ENCODE data around the gene ZBTB46.

ZBTB46 gene

DNA sequence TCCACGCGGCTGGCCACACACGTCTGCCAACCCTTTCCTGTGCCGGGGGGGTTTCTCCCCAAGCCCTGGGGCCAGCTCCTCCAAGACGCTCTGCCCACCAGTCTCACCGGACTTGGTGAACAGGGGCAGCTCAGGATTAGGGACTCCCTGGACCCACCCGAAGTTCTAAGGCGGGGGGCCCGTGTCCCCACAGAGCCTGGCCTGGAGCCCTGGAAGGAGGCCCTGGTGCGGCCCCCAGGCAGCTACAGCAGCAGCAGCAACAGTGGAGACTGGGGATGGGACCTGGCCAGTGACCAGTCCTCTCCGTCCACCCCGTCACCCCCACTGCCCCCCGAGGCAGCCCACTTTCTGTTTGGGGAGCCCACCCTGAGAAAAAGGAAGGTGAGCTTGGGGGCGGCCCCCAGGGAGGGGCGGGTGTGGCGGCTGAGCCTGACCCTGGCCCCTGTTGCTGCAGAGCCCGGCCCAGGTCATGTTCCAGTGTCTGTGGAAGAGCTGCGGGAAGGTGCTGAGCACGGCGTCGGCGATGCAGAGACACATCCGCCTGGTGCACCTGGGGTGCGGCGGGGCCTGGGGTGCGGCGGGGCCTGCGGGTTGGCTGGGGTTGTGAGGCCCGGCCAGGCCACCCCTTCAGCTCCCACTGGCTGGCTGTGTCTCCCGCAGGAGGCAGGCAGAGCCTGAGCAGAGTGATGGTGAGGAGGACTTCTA lies 89.2 kb downstream of the ZBTB46 start:
- Histone ChIP-seq H3K27ac (peak overlapping the region in 16 of 21 experiments; percentile 1 to 94 (median 86)), H3K4me3 (peak overlapping the region in 6 of 7 experiments; percentile 53 to 75 (median 62))

DNA sequence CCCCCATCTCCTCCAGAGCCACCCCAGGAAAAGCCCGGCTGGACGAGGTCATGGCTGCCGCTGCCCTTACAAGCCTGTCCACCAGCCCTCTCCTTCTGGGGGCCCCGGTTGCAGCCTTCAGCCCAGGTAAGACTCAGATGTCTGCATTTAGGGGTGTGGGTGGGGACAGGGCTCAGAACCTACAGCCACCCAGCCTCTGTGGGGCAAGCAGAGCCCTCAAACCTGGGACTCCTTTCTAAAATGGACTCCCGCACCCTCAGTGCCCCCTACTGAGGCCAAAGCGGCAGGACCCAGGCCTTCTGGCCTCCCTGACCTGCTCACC lies 89.7 kb downstream of the ZBTB46 start:
- peak overlapping the region in 18 of 21 experiments; percentile 1 to 94 (median 86) for H3K27ac ChIP-seq
- peak overlapping the region in 6 of 7 experiments; percentile 53 to 75 (median 62) for H3K4me3 ChIP-seq

DNA sequence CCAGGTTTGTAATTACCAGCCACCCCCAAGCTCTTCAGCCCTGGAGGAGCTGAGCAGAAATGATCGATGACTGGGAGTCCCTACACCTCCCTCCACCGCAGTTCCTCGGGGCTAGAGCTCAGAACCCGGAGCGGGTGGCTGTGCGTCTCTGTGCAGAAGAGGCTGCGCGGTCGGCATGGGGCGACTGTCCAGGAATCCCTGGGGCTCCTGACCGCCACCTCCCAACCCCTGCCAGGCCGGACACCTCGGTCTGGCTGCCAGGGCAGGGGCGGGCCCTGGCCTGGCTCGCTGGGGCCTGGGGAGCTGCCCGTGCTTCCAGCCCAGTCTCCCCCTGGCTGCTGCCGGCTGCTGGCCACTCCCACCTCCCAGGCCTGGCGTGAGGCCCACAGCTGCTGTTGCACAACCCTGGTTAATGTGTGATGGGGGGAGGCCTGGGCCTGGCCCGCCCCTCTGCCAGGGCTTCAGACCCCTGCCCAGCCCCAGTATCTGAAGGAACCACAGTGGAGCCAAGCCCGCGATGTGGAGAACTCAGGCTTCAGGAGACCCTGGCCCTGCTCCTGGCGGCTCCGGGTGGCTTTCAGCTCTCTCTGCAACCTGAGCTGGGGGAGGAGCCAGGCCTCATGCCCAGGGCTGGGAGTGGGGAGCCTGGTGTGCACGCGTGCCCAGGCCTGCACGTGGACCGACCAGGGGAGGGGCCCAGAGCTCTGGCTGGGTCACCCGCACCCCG lies 90.3 kb downstream of the ZBTB46 start:
- H3K27ac ChIP-seq: peak overlapping the region; percentile 32 to 94 (median 86)
- peak overlapping the region; percentile 53 to 75 (median 62) for H3K4me3 ChIP-seq

DNA sequence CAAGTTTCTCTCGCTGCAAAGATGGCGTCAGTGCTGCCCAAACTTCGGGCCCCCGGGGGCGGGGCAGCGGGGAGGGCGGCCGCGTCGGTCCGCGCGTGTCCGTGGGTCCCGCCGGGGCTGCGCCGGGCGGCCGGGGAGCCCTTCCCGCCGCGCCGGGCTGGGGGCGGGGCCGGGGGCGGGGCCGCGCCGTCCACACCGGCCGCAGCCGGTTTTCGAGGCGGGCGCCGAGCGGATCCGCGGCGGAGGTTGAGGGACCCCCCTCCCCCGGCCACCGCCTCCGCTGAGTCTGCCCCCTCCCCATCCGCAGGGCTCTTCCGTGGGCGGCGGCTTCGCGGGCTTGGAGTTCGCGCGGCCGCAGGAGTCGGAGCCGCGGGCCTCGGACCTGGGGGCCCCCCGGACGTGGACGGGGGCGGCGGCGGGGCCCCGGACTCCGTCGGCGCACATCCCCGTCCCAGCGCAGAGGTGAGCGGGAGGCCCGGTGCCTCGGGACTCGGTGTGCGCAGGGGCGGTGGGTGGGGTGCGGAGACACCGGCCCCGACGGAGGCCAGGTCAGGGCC lies 90.9 kb downstream of the ZBTB46 start:
- peak overlapping the region; percentile 32 to 94 (median 86) for H3K27ac ChIP-seq
- H3K4me3 ChIP-seq: peak overlapping the region; percentile 53 to 75 (median 62)

DNA sequence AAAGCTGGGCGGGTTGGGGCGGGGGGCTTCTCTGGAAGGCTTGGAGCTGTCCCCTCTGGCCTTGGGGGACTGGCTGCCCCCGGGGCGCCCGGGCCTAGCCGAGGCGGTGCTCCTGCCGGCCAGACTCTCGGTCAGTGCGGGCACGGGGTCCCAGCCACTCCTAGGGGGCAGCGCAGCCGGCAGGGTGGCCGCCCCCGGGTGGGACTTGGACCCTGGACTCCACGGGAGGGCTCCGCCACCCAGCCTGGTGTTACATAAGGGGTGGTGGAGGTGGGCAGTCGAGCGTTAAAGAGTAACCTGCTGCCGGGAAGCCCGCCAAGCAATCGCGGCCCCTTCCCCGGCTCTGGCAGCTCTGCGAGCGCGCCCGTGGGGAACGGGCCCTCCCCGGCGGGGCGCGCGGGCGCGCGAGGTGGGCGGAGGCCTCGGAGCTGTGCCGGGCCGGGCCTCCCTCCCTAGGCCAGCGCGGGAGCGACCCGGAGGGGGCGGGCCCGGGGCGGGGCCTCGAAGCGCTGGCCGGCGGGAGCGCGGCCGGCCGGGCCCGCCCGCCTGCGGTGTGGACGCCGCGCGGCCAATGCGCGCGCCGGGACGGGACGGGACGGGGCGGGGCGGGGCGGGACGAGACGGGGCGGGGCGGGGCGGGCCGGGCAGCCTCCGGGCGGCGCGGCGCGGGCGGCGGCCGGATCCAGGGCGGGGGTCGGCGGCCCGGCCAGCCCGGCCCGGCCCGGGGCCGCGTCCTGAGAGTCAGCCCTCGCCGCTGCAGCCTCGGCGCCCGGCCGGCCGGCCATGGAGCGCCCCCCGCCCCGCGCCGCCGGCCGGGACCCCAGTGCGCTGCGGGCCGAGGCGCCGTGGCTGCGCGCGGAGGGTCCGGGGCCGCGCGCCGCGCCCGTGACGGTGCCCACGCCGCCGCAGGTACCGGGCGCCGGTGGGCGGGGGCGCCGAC lies 91.7 kb downstream of the ZBTB46 start, which contains the start of gene SLC2A4RG:
SLC2A4RG (plus strand) TSS at position 647 of the 940 bp plus-strand sequence; CDS start at position 784, 137 bp downstream.
- Histone ChIP-seq H3K4me3 (peak within 1 kb of the TSS; percentile 53 to 75 (median 62)), H3K27ac (peak within 1 kb of the TSS; percentile 61 to 94 (median 87))

DNA sequence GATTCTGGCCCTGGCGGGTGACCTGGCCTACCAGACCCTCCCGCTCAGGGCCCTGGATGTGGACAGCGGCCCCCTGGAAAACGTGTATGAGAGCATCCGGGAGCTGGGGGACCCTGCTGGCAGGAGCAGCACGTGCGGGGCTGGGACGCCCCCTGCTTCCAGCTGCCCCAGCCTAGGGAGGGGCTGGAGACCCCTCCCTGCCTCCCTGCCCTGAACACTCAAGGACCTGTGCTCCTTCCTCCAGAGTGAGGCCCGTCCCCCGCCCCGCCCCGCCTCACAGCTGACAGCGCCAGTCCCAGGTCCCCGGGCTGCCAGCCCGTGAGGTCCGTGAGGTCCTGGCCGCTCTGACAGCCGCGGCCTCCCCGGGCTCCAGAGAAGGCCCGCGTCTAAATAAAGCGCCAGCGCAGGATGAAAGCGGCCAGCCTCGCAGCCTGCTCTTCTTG lies 92.4 kb downstream of the ZBTB46 start:
- peak overlapping the region; percentile 32 to 53 (median 41) for H3K4me3 ChIP-seq
- H3K27ac ChIP-seq: peak overlapping the region; percentile 19 to 94 (median 81)

DNA sequence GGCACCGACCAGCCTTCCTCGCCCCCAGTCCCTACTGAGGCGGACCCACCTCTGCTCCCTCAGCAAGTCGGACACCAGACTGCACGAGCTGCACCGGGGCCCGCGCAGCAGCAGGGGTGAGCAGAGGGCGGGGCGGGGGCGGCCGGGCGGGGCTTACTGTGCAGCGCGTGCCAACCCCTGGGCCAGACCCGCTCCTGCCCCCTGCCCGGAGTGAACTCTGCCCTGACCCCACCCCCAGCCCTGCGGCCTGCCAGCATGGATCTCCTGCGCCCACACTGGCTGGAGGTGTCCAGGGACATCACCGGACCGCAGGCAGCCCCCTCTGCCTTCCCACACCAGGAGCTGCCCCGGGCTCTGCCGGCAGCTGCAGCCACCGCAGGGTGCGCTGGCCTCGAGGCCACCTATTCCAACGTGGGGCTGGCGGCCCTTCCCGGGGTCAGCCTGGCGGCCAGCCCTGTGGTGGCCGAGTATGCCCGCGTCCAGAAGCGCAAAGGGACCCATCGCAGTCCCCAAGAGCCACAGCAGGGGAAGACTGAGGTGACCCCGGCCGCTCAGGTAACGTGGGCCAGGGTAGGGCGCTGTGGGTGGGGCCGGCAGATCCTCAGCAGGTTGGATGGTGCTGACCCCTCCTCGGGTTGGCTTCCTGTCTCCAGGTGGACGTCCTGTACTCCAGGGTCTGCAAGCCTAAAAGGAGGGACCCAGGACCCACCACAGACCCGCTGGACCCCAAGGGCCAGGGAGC lies 92.9 kb downstream of the ZBTB46 start:
- Histone ChIP-seq H3K4me3 (peak overlapping the region; percentile 32 to 53 (median 41)), H3K27ac (peak overlapping the region in 20 of 21 experiments; percentile 6 to 94 (median 75))

DNA sequence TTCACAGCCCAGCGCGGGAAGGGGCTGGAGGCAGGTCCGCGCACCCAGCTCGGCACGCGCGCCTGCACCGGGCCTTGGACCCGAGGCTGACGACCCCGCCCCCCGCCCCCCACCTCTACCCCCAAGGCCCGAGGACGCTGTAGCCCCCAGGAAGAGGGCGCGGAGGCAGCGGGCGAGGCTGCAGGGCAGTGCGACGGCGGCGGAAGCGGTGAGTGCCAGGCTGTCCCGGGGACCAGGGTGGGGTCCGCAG lies 93.4 kb downstream of the ZBTB46 start:
- Histone ChIP-seq H3K4me3 (peak overlapping the region; percentile 32 to 53 (median 41)), H3K27ac (peak overlapping the region in 19 of 21 experiments; percentile 6 to 94 (median 68))

DNA sequence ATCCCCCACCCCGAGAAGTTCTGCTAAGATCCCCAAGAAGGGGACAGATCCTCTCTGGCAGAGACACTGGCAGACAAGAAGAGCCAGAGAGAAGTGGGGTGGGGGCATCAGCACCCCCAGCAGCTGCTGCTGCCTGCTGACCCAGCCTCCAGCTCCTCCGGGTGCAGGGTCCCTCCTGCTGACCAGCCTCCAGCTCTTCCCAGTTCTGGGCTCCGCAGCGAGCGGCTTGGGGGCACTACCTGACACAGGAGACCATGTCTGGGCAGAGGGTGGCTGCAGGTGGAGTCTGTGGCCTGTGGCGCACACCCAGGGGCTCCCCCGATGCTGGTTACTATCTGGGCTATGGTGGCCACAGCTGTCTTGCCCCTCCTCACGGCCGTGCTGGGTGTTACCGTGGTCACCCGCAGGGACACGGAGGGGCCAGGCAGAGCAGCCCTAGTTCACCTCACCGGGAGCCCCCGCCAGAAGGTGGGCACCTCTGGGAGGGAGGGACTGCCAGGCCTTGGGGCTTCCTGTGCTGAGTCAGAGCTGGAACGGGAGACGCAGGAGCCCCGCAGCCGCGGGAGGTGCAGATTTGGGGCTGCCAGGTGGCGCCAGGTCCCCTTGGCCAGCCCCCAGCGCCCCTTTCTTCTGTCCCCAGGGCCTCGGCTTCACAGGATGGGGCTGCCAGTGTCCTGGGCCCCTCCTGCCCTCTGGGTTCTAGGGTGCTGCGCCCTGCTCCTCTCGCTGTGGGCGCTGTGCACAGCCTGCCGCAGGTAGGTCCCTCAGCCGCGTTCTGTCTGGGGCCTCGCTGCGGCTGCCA lies 94.0 kb downstream of the ZBTB46 start:
- Histone ChIP-seq H3K4me3 (peak overlapping the region; percentile 32 to 53 (median 41)), H3K27ac (peak overlapping the region; percentile 6 to 94 (median 68))

DNA sequence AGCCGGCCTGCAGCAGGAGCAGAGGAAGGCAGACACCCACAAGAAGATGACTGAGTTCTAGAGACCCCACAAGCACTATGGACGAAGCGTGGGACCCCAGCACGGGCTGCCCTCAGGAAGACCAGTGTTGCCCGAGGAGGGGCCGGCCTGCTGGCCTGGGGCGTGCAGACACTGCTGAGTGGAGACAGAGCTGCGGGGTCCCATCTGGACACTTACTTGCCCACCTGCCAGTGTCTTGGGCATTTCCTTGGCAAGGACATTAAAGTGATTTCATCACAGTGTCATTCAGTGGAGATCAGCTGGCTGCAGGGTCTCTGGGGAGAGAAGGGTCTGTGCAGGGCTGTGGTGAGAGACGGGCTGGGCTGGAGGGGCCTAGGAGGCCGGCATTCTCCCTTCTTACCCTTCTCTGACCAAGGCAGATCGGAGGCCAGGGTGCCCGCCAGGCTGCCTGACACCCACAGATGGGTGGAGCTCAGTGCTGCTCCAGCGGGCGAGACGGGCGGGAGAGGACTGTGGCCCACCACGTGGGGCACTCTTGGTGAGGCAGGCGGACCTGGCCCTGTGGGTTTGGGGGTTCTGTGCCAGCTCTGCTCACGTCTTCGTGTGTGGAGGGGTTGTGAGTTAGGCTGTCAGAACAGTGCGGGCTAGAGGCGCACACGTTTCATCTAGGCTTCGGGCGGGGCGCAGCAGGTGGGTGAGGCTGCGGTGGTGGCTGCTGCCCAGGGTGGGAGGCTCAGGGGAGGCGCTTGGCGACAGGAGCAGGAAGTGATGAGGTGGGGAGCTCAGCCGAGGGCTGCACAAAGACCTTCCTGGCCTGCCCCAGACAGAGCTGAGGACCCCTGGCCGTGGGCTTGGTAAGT lies 95.0 kb downstream of the ZBTB46 start, which contains the start of gene LIME1:
LIME1 (plus strand) TSS at position 806 of the 860 bp plus-strand sequence. CDS start 886 bp downstream, outside the sequence.
- peak within 1 kb of the TSS; percentile 32 to 53 (median 41) for H3K4me3 ChIP-seq

DNA sequence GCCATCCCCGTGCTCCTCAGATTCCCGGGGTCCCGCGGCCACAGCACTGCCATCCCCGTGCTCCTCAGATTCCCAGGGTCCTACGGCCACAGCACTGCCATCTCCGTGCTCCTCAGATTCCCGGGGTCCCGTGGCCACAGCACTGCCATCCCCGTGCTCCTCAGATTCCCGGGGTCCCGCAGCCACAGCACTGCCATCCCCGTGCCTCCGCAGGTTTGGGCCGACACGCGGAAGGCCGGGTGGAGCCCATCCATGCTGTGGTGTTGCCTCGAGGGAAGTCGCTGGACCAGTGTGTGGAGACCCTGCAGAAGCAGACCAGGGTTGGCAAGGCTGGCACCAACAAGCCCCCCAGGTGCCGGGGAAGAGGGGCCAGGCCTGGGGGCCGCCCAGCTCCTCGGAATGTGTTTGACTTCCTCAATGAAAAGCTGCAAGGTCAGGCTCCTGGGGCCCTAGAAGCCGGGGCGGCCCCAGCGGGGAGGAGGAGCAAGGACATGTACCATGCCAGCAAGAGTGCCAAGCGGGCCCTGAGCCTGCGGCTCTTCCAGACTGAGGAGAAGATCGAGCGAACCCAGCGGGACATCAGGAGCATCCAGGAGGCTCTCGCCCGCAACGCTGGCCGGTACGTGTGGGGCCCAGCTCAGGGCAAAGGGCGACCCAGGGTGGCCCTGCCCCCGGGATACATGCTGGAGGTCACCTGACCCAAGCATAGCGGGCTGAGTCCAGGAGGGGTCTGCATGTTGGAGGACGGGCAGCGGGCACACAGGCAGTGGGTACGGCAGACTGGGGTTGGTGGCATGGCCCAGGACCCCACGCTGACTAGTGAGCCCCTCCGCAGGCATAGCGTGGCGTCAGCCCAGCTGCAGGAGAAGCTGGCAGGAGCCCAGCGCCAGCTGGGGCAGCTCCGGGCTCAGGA lies 95.9 kb downstream of the ZBTB46 start:
- peak overlapping the region in 3 of 21 experiments; percentile 20 to 94 (median 85) for H3K27ac ChIP-seq
- H3K4me3 ChIP-seq: no peak overlapping the region

More for the DNA sequence above, 95.0 kb downstream of the ZBTB46 start, which contains the start of gene LIME1:
- H3K27ac ChIP-seq: peak within 1 kb of the TSS; percentile 6 to 94 (median 68)

DNA sequence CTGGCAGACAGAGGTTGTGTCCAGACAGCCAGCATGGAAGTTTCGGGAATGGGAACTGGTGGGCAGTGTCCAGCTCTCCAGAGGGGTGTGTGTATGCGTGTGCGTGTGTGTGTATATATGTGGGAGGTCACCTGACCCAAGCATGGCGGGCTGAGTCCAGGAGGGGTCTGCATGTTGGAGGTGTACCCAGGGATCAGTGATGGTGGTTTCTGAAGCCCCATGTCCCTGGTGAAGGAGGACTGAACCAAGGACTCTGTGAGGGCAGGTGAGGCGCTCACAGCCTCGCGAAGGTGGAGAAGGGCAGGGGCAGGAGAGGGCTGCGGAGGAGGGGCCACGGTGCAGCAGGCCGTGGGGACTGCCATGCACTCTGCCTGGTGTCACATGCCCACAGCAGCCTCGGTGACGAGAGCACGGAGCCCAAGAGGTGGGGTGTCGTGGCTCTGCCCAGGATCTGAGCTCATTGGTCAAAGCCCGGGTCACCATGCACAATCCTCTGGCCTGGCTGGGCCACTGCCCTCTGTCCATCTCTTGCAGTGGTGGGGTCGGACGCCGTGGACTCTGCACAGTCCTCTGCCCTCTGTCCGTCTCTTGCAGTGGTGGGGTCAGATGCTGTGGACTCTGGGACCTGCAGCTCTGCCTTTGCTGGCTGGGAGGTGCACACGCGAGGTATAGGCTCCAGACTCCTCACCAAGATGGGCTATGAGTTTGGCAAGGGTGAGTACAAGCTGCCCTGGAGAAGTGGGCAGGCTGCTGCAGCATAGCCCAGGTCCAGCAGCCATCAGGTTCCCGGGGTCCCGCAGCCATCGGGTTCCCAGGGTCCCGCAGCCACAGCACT lies 96.7 kb downstream of the ZBTB46 start:
- Histone ChIP-seq H3K27ac (no peak overlapping the region), H3K4me3 (no peak overlapping the region)

DNA sequence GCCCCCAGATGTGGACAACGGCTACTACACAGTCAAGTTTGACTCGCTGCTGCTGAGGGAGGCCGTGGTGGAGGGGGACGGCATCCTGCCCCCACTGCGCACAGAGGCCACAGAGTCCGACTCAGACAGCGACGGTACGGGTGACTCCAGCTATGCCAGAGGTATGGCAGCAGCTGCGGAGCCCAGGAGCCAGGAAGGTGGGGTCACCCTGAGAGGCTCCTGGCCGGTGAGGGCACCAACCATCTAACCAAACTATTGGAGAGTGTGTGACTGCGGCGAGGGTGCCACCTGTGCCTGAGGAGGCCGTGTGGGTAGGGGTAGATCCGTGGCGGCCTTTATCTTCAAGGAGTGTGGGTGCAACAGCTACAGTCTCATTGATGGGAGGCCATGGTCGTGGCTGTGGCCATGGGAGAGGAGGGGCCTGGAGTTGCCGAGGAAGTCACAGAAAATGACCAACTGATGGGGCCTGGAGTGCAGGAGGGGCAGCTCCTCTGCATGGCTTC lies 97.4 kb downstream of the ZBTB46 start:
- Histone ChIP-seq H3K4me3 (no peak overlapping the region), H3K27ac (no peak overlapping the region)

DNA sequence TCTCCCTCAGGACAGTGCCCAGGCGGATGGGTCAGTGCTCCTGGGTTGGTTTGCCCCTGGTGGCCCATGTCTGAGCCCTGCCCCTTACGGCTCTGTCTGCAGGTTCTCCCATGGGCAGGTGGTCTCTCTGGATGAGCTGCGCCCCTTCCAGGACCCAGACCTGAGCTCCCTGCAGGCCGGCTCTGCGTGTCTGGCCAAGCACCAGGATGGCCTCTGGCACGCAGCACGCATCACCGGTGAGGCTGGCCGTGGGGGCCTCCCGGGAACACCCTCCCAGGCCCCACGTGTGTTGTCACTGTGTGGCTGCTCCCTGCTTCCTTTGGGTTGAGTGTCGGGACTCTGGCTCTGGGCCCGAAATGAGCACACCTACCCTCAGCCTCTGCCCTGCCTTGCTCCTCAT lies 97.9 kb downstream of the ZBTB46 start:
- H3K4me3 ChIP-seq: no peak overlapping the region
- H3K27ac ChIP-seq: no peak overlapping the region
